C4-2B (cell line): ENCODE data around the gene TADA2A.

Source experiments
- H3K27ac ChIP-seq: fragments of 450-650 bp; 2 replicates; pipeline ENCODE4 v1.5.1; 2017
- ZFX ChIP-seq: fragments of 450-650 bp; IDR thresholded peaks from 2 replicates; pipeline ENCODE4 v1.6.1; 2017
- TF ChIP-seq, protein P1 (sequence below): fragments of 450-650 bp; conservative IDR thresholded peaks from 2 replicates; pipeline ENCODE4 v1.5.1; 2017; ENCODE audit warnings: mild to moderate bottlenecking

Gene TADA2A

DNA sequence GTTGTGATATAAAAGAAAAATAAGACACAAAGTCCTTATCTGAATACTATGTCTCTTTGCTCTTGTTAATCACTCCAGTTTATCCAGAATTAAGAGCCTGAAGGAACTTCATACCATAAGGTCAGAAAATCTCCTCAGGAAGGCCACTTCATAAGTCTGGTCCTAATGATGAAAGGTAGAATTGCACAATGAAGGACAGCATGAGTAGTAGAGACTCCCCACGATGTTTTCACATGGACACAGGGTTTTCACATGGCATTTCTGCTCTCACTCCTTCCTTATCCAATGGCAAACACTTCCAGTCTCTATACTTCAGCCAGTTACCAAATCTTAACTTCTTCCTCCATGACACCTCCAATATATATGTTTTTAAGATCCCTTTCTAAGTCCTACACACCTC is 41.1 kb upstream of the TADA2A start:
- no peak overlapping the region for H3K27ac ChIP-seq
- TF ChIP-seq ZFX = no peak
- TF ChIP-seq, protein P1, sequence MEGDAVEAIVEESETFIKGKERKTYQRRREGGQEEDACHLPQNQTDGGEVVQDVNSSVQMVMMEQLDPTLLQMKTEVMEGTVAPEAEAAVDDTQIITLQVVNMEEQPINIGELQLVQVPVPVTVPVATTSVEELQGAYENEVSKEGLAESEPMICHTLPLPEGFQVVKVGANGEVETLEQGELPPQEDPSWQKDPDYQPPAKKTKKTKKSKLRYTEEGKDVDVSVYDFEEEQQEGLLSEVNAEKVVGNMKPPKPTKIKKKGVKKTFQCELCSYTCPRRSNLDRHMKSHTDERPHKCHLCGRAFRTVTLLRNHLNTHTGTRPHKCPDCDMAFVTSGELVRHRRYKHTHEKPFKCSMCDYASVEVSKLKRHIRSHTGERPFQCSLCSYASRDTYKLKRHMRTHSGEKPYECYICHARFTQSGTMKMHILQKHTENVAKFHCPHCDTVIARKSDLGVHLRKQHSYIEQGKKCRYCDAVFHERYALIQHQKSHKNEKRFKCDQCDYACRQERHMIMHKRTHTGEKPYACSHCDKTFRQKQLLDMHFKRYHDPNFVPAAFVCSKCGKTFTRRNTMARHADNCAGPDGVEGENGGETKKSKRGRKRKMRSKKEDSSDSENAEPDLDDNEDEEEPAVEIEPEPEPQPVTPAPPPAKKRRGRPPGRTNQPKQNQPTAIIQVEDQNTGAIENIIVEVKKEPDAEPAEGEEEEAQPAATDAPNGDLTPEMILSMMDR = no peak

DNA sequence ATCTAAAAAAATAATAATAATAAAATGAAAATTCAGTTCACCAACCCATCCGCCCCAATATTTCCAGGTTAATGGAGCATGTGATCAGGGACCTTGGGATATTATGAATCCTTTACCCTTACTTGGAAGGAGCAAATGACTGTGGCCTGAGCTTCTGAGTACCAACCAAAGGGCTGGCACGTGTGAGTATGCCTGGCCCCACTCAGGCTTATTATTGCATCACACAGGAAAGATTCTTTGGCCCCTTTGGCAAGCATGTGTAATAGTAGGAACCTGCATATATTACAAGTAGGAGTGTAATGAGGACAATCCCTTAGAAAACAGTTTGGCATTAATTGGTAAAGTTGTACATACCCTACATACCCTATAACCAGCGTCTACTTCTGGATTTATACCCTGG is 38.1 kb upstream of the TADA2A start:
- no peak overlapping the region for H3K27ac ChIP-seq
- TF ChIP-seq, protein P1 = no peak
- TF ChIP-seq ZFX = no peak

DNA sequence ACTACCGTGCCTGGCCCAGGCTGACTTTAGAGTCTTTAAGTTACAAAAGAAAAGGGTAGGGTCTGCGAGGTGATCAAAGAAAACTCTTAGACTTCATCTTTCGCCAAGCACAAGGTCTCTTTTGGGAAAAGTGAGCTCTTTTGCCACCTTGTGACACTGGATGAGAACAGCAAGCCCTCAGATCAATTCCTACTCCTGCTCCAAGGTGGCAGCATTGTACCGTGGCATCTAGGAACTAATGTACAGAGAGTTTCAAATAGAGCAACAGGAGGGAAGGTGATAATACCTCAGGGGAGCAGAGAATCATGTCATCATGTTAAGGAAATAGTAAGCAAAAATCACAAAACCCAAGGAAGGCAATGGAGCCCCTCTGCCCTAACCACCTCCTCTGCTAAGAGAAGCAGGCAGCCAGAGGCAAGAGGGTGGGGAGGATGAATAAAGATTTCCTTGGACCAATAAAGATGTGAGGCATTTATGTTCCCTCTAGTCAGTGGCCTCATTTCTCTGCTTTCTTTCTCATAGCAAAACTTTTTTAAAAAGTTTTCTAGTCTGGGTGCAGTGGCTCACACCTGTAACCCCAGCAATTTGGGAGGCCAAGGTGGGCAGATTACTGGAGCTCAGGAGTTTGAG is 33.0 kb upstream of the TADA2A start:
- TF ChIP-seq, protein P1 = peak; percentile 99
- TF ChIP-seq ZFX = no peak
- peak overlapping the region; percentile 43 for H3K27ac ChIP-seq

DNA sequence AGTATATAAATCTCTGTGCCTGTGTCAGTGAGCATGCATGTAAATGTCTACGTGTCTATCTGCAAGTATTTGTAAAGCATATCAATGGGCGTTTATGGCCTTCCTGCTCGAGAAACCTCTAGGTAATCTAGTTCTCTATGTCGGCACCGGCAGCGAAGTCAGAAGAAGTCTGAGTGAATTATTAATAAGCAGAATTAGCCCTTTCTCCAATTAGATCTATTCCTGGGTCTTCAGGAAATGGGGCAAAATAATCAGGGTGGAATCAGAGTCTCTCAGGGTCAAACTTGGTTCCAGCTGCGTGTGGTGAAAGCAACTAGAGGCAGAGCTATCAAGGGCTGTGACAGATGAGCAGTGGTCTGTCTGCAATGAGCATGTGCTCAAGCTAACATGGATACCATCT is 31.0 kb upstream of the TADA2A start, which contains the start of gene C17orf78:
Gene C17orf78 (plus strand): TSS at position 280 of the 400 bp plus-strand sequence. CDS start 108 bp downstream, at position 388.
- no peak within 1 kb of the TSS for H3K27ac ChIP-seq
- TF ChIP-seq, protein P1 = no peak
- no peak for TF ChIP-seq ZFX

DNA sequence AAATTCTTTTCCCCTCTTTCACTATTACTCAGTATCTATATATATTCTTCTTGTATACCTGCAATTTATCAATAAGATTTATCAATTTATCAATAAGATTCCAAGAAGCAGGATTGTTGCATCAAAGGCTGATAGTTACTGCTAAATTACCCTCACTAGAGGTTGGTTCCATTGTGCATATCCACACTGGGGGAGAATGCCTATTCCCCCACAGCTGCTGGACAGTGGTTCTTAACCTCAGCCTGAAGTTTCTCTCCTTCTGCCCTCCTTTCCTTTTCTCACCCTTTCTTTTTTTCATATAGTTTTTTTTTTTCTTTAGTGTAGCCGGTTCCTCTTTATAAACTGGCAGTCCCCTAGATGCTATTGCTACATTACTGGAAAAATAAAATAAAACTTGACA is 24.6 kb upstream of the TADA2A start:
- H3K27ac ChIP-seq = no peak overlapping the region
- no peak for TF ChIP-seq ZFX
- TF ChIP-seq, protein P1 = no peak

DNA sequence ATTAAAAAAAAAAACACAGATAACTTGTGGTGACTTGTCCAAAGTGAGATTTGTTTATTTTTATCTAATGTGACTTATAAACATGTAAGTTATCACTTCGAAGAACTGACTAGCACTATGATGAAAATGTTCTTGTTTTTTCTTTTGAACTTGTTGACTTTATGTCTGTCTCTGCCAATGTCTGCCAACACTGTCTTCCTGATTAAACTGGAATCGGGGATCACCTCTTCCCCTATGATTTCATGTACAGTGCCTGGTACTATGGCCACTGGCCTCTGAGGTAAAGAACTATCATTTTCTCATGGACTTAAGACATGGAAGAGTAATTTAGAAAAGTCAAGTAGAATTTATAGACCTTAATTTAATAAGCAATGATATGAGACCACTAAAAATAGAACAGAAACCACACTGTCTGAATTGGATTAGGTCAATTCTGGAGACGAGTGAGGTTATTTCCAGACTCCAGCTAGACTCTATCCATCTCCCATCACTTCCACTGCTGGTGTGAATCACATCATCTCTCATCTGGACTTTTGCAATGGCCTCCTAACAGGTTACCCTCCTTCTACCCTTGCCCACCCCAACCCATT is 22.0 kb upstream of the TADA2A start:
- TF ChIP-seq, protein P1 = no peak
- no peak for TF ChIP-seq ZFX
- no peak overlapping the region for H3K27ac ChIP-seq

DNA sequence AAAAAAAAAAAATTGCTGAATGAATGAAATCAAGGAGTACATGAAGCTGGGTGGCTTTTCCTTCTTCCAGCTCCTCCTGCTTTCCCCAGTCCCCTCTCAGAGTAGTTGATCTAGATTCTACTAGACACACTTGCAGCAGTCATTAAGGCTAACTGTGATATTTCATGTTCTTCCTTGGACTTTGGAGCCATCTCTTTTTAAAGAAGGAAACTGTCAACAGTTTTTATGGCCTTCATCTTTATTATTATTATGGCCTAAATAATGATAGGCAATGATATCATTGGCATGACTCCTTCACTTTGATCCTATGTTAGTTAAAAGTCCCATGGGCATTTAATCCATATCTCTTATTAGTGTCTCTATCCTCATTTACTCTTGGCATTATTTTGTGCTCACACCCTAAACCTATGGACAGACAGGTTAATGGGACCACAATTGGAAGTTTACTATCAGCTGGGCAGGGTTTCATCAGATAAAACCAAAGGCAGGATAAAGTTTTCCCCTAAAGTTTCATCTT is 21.2 kb upstream of the TADA2A start:
- TF ChIP-seq, protein P1 = no peak
- TF ChIP-seq ZFX = no peak
- H3K27ac ChIP-seq = no peak overlapping the region
